Muscle of arm (tissue), 12 donors: ENCODE data around the gene PET100. TPM values are rescaled to one million over a fixed set of nuclear protein-coding genes. Genes with fewer than 3 reads are reported as not detected.

Source experiments
- DNase-seq: peaks from one replicate; pipeline ENCODE4 v3.0.0-alpha.2; 2013
- polyA plus RNA-seq, 12 donors: library from polyadenylated mRNA; unstranded; fragments of 120-200 nt; gene quantifications; one replicate each; pipeline ENCODE4 v1.2.1, GENCODE V29; 2013; ENCODE audit not compliant: insufficient read length in 12 of 12

Gene PET100
- polyA plus RNA-seq, 12 donors, result 46.7 to 76.9 (median 63.3) TPM; not detected in 1

DNA sequence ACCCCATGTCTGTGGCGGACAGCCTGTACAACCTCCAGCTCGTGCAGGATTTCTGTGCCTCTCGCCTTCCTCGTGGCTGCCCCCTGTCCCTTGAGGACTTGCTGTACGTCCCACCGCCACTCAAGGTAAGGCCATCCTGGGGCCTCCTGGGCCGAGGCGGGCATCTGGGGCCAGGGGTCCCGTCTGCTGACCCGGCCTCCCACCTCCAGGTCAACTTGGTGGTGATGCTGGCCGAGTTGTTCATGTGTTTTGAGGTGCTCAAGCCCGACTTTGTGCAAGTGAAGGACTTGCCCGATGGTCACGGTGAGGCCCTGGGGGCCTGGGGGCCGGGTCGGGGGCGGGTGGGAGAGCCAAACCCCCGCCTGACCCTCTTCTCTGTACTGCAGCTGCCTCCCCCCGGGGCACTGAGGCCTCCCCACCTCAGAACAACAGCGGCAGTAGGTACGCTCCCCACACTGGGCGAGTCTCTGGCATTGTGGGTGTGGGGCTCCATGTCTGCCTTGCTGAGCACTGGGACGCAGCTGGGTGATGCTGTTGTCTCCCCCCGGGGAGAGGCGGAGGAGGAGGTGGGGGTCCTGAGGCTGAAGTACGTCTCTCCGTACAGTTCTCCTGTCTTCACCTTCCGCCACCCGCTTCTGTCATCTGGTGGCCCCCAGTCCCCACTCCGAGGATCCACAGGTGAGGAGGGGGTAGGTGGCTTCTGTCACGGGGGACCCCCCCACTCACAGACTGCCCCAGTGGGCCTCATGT lies 18.9 kb upstream of the PET100 start:
- no peak for DNase-seq

DNA sequence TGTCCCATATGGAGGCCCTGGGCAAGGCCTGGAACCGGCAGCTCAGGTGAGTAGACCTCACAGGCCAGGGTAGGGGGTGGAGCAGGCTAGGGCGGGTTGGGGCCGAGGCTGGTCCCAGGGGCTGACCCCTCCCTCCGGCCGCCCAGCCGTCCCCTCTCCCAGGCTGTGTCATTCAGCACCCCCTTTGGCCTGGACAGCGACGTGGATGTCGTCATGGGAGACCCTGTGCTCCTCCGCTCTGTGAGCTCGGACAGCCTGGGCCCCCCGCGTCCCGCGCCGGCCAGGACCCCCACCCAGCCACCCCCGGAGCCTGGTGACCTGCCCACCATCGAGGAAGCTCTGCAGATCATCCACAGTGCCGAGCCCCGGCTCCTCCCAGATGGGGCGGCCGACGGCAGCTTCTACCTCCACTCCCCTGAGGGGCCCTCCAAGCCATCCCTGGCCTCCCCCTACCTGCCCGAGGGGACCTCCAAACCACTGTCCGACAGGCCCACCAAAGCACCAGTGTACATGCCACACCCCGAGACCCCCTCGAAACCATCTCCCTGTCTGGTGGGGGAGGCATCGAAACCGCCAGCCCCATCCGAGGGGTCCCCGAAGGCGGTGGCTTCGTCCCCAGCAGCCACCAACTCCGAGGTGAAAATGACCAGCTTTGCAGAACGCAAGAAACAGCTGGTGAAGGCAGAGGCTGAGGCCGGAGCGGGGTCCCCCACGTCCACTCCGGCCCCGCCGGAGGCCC lies 17.9 kb upstream of the PET100 start:
- DNase-seq, result no peak

DNA sequence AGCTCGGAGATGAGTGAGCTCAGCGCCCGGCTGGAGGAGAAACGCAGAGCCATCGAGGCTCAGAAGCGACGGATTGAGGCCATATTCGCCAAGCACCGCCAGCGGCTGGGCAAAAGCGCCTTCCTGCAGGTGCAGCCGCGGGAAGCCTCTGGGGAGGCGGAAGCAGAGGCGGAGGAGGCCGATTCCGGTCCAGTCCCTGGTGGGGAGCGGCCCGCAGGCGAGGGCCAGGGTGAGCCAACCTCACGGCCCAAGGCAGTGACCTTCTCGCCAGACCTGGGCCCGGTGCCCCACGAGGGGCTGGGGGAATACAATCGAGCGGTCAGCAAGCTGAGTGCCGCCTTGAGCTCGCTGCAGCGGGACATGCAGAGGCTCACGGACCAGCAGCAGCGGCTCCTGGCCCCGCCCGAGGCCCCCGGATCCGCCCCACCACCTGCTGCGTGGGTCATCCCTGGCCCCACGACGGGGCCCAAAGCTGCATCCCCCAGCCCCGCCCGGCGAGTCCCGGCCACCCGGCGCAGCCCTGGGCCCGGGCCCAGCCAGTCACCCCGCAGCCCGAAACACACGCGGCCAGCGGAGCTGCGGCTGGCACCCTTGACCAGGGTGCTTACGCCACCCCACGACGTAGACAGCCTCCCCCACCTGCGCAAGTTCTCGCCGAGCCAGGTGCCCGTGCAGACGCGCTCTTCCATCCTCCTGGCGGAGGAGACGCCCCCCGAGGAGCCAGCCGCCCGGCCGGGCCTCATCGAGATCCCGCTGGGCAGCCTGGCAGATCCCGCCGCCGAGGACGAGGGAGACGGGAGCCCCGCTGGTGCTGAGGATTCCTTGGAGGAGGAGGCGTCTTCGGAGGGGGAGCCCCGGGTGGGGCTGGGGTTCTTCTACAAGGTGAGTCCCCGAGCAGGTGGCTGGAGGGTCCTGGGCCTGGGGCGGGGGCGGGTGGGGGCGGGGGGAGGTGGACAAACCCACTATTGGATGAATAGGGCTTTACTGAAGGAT lies 17.0 kb upstream of the PET100 start:
- no peak for DNase-seq

DNA sequence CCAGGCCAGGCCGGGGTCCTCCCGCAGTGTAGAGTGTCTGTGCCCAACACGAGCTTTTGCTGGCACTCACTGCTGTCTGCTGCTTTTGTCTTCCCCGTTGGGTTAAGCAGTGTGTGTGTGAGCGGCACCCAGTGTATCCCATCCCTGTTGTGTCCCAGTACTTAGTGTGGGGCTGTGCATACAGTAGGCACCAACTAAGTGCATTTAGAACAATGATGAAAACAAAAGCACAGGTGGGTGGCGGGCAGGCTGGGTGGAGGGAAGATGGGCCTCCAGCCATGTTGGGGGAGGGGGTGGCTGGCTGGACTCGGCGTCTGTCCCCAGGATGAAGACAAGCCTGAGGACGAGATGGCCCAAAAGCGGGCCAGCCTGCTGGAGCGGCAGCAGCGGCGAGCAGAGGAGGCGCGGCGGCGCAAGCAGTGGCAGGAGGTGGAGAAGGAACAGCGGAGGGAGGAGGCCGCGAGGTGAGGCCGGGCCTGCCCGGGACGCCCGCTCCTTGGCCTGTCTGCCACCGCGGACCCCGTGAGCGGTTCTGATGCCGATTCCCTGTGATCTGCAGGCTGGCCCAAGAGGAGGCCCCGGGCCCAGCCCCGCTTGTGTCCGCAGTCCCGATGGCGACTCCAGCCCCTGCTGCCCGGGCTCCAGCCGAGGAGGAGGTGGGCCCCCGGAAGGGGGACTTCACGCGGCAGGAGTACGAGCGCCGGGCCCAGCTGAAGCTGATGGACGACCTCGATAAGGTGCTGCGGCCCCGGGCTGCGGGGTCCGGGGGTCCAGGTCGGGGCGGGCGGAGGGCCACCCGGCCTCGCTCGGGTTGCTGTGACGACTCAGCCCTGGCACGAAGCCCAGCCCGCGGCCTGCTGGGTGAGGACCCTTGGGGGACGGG lies 14.5 kb upstream of the PET100 start:
- no peak for DNase-seq

DNA sequence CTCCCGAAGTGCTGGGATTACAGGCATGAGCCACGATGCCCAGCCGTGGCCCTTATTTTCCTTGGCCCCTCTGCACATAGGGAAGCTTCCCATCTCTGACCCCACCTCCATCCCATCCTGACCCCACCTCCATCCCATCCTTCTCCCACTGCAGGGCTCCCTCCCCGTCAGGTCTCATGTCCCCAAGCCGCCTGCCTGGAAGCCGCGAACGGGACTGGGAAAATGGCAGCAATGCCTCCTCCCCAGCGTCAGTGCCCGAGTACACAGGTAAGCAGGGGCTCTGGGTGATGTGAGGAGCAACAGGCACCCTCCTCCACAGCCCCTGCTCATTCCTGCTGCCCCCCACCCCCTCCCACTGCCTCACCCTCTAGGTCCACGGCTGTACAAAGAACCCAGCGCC lies 12.4 kb upstream of the PET100 start:
- no peak for DNase-seq

DNA sequence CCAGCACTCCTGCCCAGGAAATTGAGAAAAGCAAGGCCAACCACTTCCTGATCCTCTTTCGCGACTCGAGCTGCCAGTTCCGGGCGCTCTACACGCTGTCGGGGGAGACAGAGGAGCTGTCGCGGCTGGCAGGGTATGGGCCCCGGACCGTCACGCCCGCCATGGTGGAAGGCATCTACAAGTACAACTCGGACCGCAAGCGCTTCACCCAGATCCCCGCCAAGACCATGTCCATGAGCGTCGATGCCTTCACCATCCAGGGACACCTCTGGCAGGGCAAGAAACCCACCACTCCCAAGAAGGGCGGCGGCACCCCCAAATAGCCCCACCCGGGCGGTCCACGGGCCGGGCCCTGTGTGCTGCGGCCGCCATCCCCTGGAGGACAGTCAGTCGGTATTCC lies 11.9 kb upstream of the PET100 start:
- DNase-seq, result no peak

DNA sequence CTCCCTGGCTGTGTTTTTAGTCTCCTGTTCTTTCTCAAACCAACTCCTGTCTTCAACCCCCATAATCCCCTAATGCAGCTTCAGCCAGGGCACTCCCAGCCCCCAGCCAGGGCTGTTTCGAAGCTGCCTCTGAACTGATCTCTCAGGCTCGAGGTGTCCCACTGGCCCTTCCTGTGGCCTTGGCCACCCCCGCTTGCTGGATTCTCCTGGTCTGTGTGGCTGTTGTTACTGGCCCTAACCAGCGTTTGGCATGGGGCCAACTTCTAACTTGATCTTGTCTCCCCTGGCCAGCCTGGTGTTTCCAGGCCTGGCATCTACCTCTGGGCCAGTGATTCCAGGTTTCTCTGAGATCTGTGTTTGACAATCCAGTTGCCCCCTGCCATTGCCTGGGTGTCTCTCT lies 11.2 kb upstream of the PET100 start:
- no peak for DNase-seq

DNA sequence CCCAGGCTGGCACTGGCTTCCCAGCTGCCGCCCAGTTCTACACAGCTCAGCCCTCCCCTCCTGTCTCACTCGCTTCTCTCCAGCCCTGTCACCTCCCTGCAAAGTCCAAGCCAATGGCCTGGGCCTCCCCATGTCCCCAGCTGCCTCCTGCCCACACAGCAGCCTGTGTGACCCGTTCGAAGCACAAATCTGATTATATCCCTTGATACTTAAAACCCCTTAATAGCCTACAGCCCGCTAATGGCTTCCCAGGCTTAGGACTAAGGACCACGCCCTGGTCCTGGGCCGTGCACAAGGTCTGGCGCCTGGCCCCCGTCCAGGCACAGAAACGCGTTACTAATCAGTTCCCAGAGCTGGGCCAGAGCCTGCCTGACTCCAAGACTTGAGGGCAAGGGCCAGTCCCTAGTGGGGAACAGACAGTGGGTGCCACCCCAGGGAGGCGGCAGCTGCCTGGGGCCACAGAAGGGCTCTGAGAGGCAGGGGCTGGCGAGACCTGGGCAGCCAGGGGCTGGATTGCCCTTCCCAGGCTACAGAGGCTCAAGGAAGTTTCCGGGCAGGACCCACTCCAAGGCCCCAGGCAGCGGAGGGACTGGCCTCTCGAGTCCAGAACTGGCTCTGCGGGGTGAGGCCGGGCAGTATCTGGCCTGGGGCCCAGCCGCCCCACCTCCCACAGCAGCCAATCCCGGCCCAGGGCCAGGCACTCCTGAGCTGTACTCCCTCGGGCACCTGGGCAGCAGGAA lies 10.7 kb upstream of the PET100 start:
- DNase-seq, result no peak

DNA sequence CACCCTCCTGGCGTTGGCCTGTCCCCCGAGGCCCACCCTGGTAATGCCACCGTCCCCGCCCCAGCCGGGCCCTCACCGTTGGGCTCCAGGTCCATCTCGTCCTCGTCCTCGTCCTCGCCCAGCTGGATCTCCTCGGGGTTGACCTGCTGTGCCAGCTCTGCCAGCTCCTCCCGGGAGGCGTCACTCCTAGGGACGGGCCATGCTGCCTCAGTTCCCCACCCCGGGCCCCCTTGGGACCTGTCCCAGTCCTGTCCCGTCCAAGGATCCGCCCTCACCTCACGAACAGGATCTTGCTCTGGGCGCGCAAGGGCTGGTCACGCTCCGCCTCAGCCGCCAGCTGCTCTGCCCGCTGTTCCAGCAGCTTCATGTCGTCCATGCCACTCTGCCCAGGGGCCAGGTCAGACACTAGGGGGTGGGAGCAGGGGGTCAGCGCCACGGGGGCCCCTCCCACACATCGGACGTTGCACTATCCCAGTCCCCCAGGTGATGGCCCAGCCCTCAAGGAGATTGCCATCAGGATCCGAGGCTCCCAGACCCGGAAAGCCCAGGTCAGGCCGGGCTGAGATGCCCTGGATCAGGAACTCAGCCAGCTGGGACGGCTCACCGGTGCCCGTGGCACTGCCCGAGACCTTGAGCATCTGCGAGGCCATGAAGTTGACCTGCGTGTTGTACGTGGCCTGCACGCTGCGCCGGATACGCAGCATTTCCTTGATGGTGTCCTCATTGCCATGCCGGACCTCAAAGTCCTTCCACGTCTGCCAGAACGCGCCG lies 9.7 kb upstream of the PET100 start:
- DNase-seq, result no peak

DNA sequence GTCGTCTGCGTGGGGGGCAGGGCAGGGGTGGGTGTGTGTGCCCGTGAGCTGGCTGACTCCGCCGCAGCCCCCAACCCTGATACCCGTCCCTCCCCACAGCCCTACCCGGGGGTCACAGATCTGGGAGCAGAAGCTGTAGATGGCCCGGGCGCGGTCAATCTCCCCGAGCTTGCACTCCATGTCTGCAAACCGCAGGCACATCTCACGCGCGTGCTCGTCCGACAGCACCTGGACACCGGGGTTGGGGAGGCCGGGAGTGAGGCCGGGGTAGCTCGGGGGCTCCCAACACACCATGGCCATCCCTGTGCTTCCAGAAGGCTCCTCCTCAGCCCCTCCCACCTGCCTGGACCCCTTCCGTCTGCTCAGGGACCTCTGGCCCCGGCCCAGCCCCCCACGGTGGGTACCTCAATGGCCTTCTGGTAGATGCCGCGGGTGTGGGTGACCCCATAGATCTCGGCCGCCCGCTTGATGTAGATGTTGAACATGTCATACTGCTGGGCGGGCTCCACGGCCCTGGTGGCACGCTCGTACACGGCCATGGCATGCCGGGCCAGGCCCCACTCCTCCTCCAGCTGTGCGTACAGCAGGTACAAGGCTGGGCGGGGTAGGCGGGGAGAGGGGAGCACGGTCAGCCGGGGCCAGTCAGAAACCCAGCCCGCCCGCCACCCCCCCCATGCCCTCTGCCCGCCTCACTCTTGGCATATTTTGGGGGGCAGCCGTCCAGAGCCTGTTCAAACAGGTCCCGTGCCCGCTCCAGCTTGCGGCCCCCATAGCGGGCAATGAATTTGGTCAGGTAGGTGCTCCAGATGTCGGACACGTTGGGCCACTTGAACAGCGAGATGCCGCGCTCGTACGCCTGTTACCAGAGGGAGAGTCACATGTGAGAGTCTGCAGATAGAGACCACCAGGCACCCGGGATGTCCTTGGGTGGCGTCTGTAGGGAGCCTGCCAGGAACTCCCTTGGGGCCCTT lies 8.9 kb upstream of the PET100 start:
- no peak for DNase-seq

DNA sequence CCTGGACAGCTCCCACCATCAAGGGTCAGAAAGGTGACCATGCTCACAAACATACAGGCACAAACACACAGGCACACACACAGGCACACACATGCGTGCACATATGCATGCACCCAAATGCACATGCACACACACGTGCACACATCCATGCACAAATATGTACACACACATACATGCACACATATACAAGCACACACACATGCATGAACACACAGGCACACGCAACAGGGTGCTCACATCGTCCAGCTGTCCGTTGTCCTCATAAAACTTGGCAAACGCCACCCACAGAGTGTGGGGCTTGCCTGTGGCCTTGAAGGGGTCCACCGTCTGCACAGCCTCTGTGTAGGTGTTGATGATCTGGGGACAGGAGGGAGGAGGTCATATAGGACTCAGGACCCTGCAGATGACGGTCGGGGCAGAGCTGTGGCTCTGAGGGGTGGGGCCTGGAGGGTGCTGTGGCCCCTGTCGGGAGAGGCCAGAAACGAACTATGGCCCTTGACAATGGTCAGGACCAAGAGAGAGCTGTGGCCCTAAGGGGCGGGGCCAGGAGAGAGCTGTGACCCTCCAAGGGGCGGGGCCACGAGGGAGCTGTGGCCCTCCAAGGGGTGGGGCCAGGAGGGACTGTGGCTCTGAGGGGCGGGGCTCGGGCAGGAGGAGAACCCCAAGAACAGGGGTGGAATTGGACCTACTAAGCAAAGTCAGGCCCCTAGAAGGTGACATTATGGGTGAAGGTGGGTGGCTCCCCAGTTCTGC lies 6.5 kb upstream of the PET100 start:
- no peak for DNase-seq

DNA sequence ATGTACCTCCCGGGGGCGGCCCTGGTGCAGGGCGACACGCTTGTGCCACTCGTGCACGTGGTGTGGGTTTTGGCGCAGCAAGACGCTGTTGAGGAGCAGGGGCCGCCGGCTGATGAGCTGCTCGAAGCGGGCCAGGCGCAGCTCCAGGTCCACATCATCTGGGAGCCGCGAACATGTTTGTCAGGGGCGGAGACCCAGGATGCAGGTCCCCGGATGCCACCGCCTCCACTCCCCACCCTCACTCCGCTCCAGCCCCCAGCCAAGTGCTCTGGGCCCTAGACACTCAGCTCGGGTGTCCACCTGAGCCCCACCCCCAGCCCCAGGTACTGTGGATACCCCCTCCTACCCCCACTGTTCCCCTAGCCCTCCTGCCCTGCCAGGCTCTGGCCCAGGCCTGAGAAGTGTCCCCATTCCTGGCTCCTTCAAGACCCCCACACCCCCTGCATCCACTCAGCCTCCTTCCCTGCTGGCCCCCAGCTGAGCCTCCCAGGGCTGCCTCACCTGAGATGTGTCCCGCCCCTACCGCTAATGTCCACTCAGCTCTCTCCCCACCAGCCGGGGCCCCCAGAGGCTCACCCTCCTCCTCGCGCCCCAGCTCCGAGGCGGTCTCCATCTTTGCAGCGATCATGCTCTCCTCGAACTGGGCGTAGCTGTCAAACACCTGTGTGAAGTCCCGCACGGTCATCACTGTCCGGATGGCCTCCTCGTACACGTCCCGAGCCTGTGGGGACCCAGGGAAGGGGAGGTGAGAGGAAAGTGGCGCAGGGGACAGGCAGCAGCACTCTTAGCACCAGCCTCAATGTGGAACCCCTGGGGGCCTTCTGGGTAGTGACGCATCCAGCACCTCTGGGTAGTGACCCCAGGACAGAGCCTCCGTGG lies 5.6 kb upstream of the PET100 start:
- DNase-seq, result no peak

DNA sequence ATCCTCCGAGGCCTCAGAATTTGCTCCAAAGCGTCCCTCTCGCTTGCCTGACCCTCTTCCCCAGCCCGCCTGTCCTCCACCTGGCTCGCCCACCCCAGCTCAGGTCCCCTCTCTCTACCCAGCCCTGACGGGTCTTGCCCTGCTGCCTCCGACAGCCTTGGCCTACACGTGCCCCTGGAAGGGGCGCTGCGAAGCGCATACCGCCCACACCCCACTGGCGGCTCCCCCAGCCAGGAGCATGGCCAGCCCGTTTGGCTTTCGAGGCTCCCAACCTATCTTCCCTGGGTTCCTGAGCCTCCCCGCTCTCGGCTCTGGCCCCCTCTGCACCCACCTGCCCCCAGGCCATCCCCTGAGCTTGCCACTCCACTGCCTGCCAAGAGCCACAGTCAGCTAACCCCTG lies 4.8 kb upstream of the PET100 start:
- DNase-seq, result no peak

DNA sequence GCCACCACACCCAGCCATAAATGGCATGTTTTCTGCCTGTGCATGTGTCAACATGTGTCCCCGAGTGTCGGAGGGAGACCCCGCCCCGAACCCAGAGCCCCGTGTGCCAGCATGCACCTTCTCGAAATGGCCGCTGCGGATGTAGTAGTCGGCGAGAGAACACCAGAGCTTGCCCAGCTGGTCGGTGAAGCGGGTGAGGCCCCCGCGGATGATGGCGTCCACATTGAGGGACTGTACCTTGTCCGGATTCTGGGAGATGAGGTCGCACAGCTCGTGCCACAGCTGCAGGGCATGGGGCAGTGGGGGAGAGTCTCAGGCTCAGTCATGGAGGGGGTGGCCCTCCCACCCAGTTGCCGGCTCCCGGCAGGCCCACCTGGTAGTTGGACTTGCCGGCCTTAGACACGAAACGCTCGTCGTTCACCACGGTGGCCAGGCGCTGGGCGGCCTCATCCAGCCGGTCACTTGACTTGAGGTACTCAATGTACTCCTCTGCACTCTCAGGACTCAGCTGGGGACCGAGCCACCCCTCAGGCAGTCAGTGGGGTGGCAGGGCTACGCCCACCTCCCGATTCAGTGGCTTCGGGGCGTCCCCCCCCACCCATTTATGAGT lies 3.7 kb upstream of the PET100 start:
- no peak for DNase-seq

DNA sequence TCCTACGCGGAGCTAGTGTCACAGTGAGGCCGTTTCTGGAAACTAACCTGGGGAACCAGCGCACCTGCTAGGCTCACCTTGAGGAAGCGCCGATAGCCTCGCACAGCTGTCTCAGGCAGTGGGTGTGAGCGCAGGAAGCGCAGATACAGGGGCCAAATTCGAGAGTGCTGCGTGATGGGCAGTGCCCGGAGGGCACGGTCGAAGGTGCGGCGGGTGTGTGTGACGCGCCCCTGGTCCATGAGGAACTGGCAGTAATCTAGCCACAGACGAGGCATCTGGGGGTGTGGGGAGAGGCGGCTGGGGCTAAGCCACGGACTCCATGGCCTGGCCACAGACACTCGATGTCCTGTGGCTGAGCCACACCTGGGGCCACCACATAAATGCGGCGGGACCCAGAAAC lies 2.4 kb upstream of the PET100 start:
- no peak for DNase-seq
